CD4-positive, alpha-beta T cell treated with Interleukin-4 for 4 hours (primary cell): ENCODE results near the gene PROM2.
"Not testable (repeated sequence)": the region's sequence is repeated elsewhere in the genome, so short reads cannot be mapped to it uniquely, and the experiment has no call there.

Source experiments
- DNase-seq: peaks from one replicate; pipeline ENCODE4 v3.0.0-alpha.2; 2020

PROM2 gene

GRCh38 chr2:95269745-95270144 is 4.5 kb upstream of the PROM2 start:
- not testable (repeated sequence) for DNase-seq

GRCh38 chr2:95270541-95271081 is 3.6 kb upstream of the PROM2 start:
- no peak for DNase-seq

DNA sequence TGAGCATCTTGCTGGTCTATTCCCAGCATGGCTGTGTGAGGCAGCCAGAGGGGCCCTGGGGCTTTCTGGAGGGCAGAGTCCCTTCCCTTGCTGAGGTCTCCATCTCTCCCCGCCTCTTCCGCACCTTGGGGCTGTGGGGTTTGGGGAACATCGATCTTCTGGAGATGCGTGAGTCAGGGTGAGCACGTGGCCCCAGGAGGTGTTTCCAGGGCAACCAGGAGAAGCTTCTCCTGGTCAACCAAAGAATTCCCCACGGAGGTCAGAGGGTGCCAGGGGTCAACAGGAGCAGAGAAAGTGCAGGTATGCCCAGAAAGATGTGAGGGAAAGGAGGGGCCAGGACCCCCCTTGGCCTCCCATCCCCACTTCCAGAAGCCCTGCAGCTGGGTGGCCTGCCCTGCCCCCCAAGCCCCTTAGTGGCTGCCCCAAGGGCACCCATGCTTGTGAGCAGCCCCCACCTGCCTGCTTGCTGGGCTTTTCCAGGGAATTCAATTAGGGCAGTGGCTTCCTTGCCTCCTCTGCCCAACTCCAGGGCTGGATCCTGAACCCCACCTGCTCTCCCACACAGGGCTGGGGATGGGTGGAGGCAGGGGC is 2.8 kb upstream of the PROM2 start:
- no peak for DNase-seq

GRCh38 chr2:95272299-95272751 is 1.9 kb upstream of the PROM2 start:
- DNase-seq, result no peak

GRCh38 chr2:95272781-95273180 is 1.5 kb upstream of the PROM2 start:
- DNase-seq, result no peak

GRCh38 chr2:95273566-95274290 is 521 bp upstream of the PROM2 start:
- DNase-seq, result no peak

- DNase-seq, result no peak
Measured at GRCh38 chr2:95275151-95275515, 884 bp downstream of the PROM2 start.

GRCh38 chr2:95275601-95276243 is 1.5 kb downstream of the PROM2 start:
- no peak for DNase-seq

DNA sequence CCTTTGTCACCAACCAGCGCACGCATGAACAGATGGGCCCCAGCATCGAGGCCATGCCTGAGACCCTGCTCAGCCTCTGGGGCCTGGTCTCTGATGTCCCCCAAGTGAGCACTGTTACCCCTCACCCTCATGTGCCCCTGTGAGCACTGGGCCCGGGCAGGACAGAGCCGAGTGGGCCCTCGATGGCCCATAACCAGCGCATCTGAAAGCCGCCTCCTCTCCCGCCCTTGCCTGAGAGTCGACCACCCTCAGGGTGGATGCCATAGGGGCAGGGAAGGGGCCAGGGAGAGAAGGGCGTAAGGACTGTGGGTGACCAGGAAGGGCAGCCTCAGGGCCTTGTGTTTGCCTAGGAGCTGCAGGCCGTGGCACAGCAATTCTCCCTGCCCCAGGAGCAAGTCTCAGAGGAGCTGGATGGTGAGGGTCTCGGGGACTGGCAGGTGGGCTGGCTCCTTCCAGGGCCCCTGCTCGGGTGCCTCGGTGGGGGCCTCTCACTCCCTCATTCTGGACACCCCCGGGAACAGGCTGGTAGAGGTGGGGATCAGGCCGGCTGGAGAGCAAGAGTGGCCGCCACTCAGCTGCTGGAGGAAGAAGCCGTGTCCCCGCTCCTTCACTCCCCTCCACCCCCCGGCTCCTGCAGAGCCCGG is 2.1 kb downstream of the PROM2 start:
- DNase-seq, result no peak

DNA sequence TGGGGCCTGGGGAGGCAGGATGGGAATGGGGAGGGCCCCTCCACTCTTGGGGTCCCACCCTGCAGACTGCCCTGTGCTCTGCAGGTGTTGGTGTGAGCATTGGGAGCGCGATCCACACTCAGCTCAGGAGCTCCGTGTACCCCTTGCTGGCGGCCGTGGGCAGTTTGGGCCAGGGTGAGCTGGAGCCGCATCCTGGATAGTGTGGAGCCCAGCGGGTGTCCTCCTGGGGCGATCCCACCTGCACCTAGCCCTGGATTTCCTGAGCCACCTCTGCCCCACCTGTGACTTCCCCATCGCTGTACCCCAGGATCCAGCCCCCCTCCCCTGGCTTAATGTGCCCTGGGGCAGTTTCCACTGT is 2.6 kb downstream of the PROM2 start:
- DNase-seq, result no peak

DNA sequence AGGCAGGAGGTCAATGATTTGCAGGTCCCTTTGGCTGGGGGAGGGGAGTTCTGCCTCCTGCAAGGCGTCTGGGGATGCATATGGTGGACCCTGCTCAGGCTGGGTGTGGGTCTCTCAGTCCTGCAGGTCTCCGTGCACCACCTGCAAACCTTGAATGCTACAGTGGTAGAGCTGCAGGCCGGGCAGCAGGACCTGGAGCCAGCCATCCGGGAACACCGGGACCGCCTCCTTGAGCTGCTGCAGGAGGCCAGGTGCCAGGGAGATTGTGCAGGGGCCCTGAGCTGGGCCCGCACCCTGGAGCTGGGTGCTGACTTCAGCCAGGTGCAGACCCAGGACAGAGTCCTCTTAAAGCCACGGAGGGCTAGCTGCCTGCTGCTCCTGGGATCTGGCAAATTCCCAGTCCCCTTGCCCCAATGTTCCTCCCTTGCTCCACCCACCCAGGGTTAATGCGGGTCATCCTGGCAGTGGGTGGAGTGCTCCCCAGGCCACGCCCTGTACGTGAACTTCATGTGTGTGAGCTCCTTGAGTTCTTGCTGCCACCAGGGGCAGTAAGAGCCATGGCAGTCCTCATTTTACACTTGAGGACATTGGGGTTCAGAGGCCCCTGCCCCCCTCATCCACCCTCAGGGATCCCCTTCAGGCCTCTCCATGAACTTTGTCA is 3.1 kb downstream of the PROM2 start:
- DNase-seq, result no peak

- no peak for DNase-seq
Measured at GRCh38 chr2:95278051-95278471, 3.8 kb downstream of the PROM2 start.

GRCh38 chr2:95278637-95279225 is 4.5 kb downstream of the PROM2 start:
- no peak for DNase-seq

GRCh38 chr2:95279435-95280035 is 5.3 kb downstream of the PROM2 start:
- DNase-seq, result no peak

- no peak for DNase-seq
Measured at GRCh38 chr2:95281071-95281470, 6.8 kb downstream of the PROM2 start.

DNA sequence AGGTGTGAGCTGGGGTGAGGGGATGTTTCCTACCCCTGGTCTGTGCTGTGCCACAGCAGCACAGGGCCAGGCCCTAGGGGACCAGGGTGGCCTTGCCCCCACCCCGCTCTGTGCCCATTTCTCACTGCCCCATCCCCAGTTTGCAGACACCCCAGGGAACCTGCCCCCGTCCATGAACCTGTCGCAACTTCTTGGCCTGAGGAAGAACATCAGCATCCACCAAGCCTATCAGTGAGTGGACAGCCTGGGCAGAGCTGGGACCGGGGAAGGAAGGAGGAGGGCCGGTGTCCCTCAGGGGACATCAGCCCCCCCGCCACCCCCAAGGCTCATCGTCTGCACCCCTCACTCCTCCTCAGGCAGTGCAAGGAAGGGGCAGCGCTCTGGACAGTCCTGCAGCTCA is 7.5 kb downstream of the PROM2 start:
- DNase-seq, result no peak

DNA sequence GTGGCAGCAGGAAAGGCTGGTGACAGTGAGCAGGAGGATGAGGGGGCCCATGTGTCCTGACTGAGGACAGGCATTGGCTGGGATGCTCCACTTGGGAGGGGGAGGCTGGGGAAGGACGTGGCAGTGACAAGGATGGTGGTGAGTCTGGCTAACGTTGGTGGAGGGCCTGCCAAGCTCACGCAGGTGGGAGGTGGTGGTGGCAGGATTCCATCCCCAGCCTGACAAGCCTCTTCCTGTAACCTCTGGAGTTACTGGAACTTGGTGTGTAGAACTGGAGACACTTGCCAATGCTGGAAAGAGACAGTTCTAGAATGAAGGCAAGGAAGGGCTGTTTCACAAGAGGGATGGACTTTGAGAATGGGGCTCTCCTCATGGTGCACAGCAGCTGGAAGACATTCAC is 8.2 kb downstream of the PROM2 start:
- DNase-seq, result no peak

- DNase-seq, result no peak
Measured at GRCh38 chr2:95283562-95283961, 9.3 kb downstream of the PROM2 start.

- DNase-seq, result no peak
Measured at GRCh38 chr2:95284886-95285541, 10.8 kb downstream of the PROM2 start.

DNA sequence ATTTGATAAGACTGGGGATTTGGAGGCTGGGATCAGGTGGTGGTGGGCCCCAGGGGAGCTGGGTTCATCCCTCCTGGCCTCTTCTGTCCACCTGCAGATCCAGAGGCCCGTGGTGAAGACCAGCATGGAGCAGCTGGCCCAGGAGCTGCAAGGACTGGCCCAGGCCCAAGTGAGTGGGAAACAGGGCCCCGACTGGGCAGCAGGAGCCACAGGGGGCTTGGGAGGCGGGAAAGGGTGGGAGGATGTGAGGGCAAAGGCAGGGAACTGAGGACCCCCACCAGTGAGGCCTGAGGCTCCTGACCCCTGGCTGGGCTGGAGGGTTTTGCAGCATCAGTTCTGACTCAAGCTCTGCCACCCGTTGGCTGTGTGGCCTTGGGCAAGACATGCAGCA is 11.3 kb downstream of the PROM2 start:
- no peak for DNase-seq

- no peak for DNase-seq
Measured at GRCh38 chr2:95287336-95287735, 13.1 kb downstream of the PROM2 start.

- no peak for DNase-seq
Measured at GRCh38 chr2:95287806-95288205, 13.6 kb downstream of the PROM2 start.
